Measurements from ENCODE around the gene ATP9B.
"Not testable (repeated sequence)": the region's sequence is repeated elsewhere in the genome, so short reads cannot be mapped to it uniquely, and the experiment has no call there.

The ATP9B gene

GRCh38 chr18:79156327-79156726, 87.1 kb downstream of the ATP9B start:
- TF ChIP-seq, protein P1, sequence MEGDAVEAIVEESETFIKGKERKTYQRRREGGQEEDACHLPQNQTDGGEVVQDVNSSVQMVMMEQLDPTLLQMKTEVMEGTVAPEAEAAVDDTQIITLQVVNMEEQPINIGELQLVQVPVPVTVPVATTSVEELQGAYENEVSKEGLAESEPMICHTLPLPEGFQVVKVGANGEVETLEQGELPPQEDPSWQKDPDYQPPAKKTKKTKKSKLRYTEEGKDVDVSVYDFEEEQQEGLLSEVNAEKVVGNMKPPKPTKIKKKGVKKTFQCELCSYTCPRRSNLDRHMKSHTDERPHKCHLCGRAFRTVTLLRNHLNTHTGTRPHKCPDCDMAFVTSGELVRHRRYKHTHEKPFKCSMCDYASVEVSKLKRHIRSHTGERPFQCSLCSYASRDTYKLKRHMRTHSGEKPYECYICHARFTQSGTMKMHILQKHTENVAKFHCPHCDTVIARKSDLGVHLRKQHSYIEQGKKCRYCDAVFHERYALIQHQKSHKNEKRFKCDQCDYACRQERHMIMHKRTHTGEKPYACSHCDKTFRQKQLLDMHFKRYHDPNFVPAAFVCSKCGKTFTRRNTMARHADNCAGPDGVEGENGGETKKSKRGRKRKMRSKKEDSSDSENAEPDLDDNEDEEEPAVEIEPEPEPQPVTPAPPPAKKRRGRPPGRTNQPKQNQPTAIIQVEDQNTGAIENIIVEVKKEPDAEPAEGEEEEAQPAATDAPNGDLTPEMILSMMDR (IDR thresholded peaks at IDR 0.05; ENCODE audit: low read depth, low read length), result no peak
- no peak for DNase-seq (ENCODE audit: extremely low read depth, low read depth)

- TF ChIP-seq, protein P1 (IDR thresholded peaks at IDR 0.05; ENCODE audit: low read depth, low read length), result no peak
- no peak for DNase-seq (ENCODE audit: extremely low read depth, low read depth)
Measured at GRCh38 chr18:79164706-79165105, 95.5 kb downstream of the ATP9B start.

GRCh38 chr18:79166702-79167101, 97.5 kb downstream of the ATP9B start:
- TF ChIP-seq, protein P1 (IDR thresholded peaks at IDR 0.05; ENCODE audit: low read depth, low read length), result no peak
- no peak for DNase-seq (ENCODE audit: extremely low read depth, low read depth)

DNA sequence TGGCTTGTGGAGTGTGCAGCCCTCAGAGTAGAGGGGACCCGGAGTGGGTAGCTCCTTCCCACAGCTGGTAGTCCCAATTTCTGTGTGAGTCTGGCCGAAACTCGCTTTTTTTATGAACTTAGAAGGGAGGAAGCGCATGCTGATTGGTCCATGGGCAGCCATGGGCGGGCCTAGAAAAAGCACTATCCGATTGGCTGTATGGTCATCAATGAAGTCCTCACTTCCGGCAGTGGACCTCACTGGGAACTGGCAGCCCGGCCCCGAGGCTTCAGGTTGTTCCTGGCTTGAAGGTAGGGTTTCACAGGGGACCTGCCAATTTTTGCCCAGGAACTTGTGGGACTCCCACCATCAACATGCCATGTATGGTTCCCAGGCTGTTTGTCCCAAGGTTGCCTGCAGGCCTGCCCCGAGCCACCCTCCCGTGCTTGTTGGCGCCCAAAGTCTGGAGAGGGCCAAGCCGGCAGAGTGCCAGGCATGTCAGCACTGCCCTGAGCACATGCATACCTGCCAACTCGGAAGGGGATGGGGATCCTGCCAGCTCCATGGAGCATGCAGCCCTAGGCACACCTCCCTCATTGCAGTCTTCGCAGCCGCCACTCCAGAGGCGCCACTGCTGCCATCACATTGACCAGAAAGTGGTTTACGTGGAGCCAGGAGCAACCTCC, 98.5 kb downstream of the ATP9B start:
- TF ChIP-seq, protein P1 (IDR thresholded peaks at IDR 0.05; ENCODE audit: low read depth, low read length), result no peak
- DNase-seq (ENCODE audit: extremely low read depth, low read depth), result no peak

DNA sequence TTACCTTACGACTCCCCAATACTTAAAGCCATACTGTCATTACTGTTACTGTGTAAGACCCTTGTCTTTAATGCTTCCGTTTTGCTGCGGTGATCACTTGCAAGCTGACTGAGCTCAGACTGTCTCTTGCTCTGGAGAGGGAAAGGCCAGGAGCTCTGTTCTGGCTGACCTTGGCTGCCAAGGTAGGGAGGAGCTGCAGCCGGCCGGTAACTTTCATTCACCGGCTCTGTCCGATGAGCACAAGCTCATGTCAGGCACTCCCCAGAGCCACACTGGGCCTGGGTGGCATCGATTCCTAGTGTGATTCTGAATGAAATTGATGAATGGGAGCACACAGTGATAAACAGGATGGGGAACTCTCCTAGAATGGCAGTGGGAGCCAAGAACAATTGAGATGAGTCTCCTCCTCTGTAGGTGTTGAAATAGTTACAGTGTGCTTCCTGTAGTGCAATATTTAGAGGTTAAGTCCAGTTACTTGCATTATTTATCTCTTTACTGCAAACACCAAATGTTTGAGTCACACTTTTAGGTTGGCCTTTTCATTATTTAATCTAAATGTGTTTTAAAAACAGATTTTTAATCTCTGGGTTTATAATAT, 100.9 kb downstream of the ATP9B start:
- TF ChIP-seq, protein P1 (IDR thresholded peaks at IDR 0.05; ENCODE audit: low read depth, low read length), result no peak
- DNase-seq (ENCODE audit: extremely low read depth, low read depth), result no peak

- DNase-seq (ENCODE audit: extremely low read depth, low read depth), result not testable (repeated sequence)
Measured at GRCh38 chr18:79172331-79172730, 103.1 kb downstream of the ATP9B start.

- DNase-seq (ENCODE audit: extremely low read depth, low read depth), result no peak
- TF ChIP-seq, protein P1 (IDR thresholded peaks at IDR 0.05; ENCODE audit: low read depth, low read length), result no peak
Measured at GRCh38 chr18:79173742-79174141, 104.5 kb downstream of the ATP9B start.

DNA sequence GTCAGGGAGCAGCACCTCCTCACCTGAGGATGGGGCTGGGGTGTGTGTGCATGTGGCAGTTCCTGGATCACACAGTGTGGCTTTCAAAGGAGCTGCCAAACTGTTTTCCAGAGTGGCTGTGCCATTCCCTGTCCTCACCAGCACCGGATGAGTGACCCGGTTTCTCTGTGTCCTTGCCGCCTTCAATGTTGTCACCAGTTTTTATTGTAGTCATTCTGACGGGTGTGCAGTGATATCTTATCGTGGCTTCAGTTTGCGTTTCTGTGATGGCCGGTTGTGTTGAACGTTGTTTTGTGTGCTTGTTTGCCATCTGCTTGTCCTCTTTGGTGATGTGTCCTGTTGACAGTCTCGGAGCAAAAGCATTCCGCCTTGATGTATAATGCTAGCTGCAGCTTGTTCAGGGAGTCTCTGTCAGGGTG, 108.9 kb downstream of the ATP9B start:
- DNase-seq (ENCODE audit: extremely low read depth, low read depth), result no peak
- TF ChIP-seq, protein P1 (IDR thresholded peaks at IDR 0.05; ENCODE audit: low read depth, low read length), result no peak
